RWPE1 (cell line): ENCODE results near the gene REEP5.

Source experiments
- CTCF ChIA-PET: fragments of 350-600 bp; sonication (Branson Sonifier 250); formaldehyde crosslinking; extraction: SDS; loops from one replicate; lab custom pipeline; 2021; lab: Yijun Ruan, JAX
- POLR2A ChIA-PET: fragments of 400-600 bp; formaldehyde crosslinking; extraction: SDS; loops from one replicate; lab custom pipeline; 2020; ENCODE audit warnings: antibody characterized with exemption; ENCODE audit not compliant: low non-redundant PET; lab: Yijun Ruan, JAX
- DNase-seq: peaks from one replicate; pipeline ENCODE4 v3.0.0; 2012; ENCODE audit warnings: low spot score
- H3K27ac ChIP-seq: fragments of 450-650 bp; 2 replicates; pipeline ENCODE4 v1.5.1; 2017
- CTCF ChIP-seq: fragments of 450-650 bp; conservative IDR thresholded peaks from 2 replicates; pipeline ENCODE4 v1.5.1; 2017; ENCODE audit warnings: low read depth, mild to moderate bottlenecking

The REEP5 gene

DNA sequence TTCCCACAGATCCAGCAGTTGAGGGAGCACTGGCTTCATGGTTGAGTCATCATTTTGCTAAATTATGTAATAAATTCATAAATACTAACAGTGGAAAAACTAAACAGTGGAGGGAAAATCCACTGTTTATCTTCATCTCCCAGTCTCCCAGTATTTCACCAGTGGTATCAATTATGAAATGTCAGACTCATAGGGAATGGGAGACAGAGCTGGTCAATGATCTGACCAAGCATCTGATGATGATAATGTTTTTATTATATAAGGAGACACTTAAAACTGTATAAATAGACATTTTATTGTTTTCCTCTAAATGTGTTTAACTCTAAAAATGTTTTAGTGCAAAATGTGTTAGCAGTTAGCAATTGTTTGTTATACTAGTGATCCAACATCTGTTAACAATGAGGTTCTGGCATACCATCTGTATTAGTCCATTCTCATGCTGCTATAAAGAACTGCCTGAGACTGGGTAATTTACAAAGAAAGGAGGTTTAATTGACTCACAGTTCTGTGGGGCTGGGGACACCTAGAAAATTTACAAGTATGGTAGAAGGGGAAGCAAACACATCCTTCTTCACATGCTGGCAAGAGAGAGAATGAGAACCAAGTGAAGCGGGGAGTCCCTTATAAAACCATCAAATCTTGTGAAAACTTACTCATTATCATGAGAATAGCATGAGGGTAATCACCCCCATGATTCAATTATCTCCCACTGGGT, 11.8 kb upstream of the REEP5 start:
- DNase-seq, result no peak
- ChIA-PET CTCF (no interaction called here), POLR2A (no interaction called here)
- TF ChIP-seq CTCF, result no peak
- H3K27ac ChIP-seq, result no peak overlapping the region

DNA sequence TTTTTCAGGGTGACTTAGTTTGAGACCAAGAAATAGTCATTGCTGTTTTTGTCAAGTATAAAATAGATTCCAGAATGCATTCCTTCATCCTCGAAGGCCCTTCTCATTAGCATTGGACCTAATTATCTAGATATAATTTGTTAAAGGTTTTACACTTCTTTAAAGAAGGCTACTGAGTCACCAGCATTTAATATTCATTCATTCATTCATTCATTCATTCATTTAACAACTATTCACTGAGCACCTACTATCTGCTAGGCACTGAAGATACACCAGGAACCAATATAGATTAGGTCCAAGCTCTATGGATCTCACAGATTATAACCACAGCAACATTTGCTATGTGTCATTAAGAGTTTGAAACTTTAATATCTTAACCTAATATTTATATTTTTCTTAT, 11.1 kb upstream of the REEP5 start:
- POLR2A ChIA-PET, result no interaction called here
- no peak for DNase-seq
- no peak overlapping the region for H3K27ac ChIP-seq
- CTCF ChIA-PET, result no interaction called here
- no peak for TF ChIP-seq CTCF

GRCh38 chr5:112931473-112931872, 9.4 kb upstream of the REEP5 start:
- CTCF ChIA-PET, result interaction anchor here (0.8 kb wide), 1 partner anchor 144 kb away, joined by 3 read pairs; no protein-coding TSS in a partner anchor
- TF ChIP-seq CTCF, result no peak
- POLR2A ChIA-PET, result no interaction called here
- no peak for DNase-seq
- no peak overlapping the region for H3K27ac ChIP-seq

DNA sequence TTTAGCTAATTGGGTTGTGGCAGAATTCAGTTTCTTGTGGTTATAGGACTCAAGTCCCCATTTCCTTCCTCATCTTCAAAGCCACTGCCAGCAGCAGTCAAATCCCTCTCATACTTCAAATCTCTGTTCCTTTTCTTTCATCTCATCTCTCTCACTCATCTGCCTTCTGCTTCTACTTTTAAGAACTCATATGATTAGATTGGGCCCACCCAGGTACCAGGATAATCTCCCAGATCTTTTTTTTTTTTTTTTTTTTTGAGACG, 8.0 kb upstream of the REEP5 start:
- ChIA-PET CTCF (interaction anchor here (0.6 kb wide), 2 partner anchors 542 to 557 kb away, joined by 3 to 4 read pairs; no protein-coding TSS in a partner anchor), POLR2A (no interaction called here)
- no peak overlapping the region for H3K27ac ChIP-seq
- DNase-seq, result no peak
- no peak for TF ChIP-seq CTCF

- CTCF ChIA-PET, result interaction anchor here (0.6 kb wide), 1 partner anchor 557 kb away, joined by 4 read pairs; no protein-coding TSS in a partner anchor
- no peak overlapping the region for H3K27ac ChIP-seq
- POLR2A ChIA-PET, result no interaction called here
- no peak for TF ChIP-seq CTCF
- DNase-seq, result no peak
Observed at GRCh38 chr5:112929336-112930081, 7.5 kb upstream of the REEP5 start.

DNA sequence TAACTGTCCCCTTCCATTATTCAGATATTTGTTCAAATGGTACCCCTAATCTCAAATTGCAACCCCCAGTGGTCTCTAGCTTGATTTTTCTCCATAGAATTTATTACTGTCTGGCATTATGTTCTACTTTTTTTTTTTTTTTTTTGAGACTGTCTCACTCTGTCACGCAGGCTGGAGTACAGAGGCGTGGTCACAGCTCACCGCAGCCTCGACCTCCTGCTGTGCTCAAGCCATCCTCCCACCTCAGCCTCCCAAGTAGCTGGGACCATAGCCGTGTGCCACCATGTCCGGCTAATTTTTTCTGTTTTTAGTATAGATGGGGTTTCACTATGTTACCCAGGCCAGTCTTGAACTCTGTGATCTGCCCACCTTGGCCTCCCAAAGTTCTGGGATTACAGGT, 2.0 kb upstream of the REEP5 start:
- CTCF ChIA-PET, result no interaction called here
- no peak for TF ChIP-seq CTCF
- DNase-seq, result no peak
- H3K27ac ChIP-seq, result no peak overlapping the region
- POLR2A ChIA-PET, result no interaction called here
